Liver (tissue), 3 donors: ENCODE data around the gene TUBA8.

ENCODE experiments used
- ATF3 ChIP-seq: IDR thresholded peaks from 2 replicates; pipeline ENCODE4 v1.6.1; 2016; ENCODE audit warnings: antibody characterized with exemption
- CTCF ChIP-seq: fragments of 150-350 bp; IDR thresholded peaks from 2 replicates; pipeline ENCODE4 v1.5.1; 2017; ENCODE audit warnings: improper control_type of control experiment, low read depth, low read length; ENCODE audit not compliant: missing input control
- FOXA1 ChIP-seq: IDR thresholded peaks from 2 replicates; pipeline ENCODE4 v1.6.1; 2016; ENCODE audit warnings: antibody characterized with exemption
- RAD21 ChIP-seq, 2 donors: IDR thresholded peaks; 2 replicates each; pipeline ENCODE4 v1.6.1; 2016; ENCODE audit warnings: antibody characterized with exemption in 2 of 2, mild to moderate bottlenecking in 2 of 2
- donor health status: healthy.
- donor health status: healthy.

- TF ChIP-seq CTCF (no peak), RAD21 (IDR thresholded peaks at IDR 0.05) (no peak), FOXA1 (no peak), ATF3 (no peak)
These were observed 30.8 kb upstream of the TUBA8 start for GRCh38 chr22:18079706-18080233.
